Omental fat pad (tissue), 4 donors: Measurements from ENCODE around the gene PCBP3. TPM values are rescaled to one million over a fixed set of nuclear protein-coding genes. Genes with fewer than 3 reads are reported as not detected.
"Not testable (repeated sequence)": the region's sequence is repeated elsewhere in the genome, so short reads cannot be mapped to it uniquely, and the experiment has no call there.

ENCODE experiments used
- ATAC-seq: fragments of 150-250 bp; one replicate; pipeline ENCODE4 v1.9.1; 2016; ENCODE audit warnings: mild to moderate bottlenecking, moderate library complexity; ENCODE audit not compliant: low FRiP score
- DNase-seq: peaks from one replicate; pipeline ENCODE4 v3.0.0-alpha.2; 2019; ENCODE audit warnings: low spot score
- total RNA-seq, 4 donors: library from RNA; depleted of rRNA; stranded (reverse); fragments of >200 nt; gene quantifications; one replicate each; pipeline ENCODE4 v1.1.0, GENCODE V29; 2016
- TF ChIP-seq, protein P1 (sequence below), 3 donors: fragments of 450-650 bp; IDR thresholded peaks; one replicate each; pipeline ENCODE4 v1.5.1; 2016 to 2017; ENCODE audit warnings: antibody characterized with exemption in 3 of 3, mild to moderate bottlenecking in 3 of 3, moderate library complexity in 2 of 3

The PCBP3 gene
- total RNA-seq, 4 donors from 2014 or later, result 1.1 to 26.8 (median 14.8) TPM

DNA sequence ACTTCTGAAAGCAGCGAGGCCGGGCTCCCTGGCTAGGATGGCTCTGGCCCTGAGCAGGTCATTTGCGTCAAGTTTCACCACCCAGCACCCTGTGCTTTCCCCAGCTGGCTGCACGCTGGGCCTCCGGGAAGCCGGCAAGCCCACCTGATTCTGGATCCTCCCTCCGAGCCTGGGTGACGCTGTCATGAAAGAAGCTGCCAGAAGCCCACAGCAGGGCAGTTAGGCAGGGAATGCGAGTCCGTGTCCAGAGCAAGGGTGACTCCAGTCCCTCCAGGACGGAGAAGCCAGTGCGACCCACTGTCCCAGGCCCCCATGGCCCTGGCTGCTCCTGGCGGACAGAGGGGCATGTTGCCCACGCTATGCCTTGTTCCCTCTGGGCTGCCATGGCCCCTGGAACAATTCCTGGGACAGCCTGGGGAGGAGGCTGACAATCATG, 44.4 kb upstream of the PCBP3 start:
- DNase-seq (no peak), ATAC-seq (no peak)
- TF ChIP-seq, protein P1, sequence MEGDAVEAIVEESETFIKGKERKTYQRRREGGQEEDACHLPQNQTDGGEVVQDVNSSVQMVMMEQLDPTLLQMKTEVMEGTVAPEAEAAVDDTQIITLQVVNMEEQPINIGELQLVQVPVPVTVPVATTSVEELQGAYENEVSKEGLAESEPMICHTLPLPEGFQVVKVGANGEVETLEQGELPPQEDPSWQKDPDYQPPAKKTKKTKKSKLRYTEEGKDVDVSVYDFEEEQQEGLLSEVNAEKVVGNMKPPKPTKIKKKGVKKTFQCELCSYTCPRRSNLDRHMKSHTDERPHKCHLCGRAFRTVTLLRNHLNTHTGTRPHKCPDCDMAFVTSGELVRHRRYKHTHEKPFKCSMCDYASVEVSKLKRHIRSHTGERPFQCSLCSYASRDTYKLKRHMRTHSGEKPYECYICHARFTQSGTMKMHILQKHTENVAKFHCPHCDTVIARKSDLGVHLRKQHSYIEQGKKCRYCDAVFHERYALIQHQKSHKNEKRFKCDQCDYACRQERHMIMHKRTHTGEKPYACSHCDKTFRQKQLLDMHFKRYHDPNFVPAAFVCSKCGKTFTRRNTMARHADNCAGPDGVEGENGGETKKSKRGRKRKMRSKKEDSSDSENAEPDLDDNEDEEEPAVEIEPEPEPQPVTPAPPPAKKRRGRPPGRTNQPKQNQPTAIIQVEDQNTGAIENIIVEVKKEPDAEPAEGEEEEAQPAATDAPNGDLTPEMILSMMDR (IDR thresholded peaks at IDR 0.05), result no peak

DNA sequence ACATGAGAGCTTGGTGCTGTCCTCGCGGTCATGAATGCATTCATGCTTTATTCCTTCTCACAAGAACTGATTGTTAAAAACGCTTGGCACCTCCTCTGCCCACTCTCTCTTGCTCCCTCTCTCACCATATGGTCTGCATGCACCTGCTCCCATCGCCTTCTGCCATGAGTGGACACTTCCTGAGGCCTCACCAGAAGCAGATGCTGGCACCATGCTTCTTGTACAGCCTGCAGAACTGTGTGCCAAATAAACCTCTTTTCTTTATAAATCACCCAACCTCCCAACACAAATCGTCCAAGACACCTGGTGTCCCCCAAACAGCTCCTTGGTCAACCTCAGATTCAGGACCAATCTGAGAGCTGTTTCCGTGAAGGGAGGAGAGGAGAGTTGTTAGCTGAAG, 43.3 kb upstream of the PCBP3 start:
- no peak for DNase-seq
- ATAC-seq, result no peak
- TF ChIP-seq, protein P1 (IDR thresholded peaks at IDR 0.05), result no peak

DNA sequence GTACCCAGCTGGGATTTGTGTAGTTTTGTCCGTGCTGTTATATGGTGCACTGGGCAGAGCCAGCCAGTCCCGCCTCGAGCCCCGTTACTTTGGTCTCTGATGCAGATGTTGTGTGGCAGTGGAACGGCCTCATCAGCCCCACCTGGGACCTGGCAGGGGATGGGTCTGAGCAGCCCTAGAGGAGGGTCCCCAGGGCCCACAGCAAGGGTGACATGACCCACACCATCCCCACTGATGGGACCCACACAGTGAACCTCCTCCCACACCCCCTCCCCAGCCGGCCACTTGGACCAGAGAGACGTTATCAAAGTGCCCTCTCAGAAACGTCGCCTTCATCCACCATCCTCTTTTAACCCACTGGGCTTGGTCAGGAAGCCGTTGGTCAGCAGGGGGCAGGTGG, 42.0 kb upstream of the PCBP3 start:
- DNase-seq (no peak), ATAC-seq (no peak)
- TF ChIP-seq, protein P1 (IDR thresholded peaks at IDR 0.05), result no peak

DNA sequence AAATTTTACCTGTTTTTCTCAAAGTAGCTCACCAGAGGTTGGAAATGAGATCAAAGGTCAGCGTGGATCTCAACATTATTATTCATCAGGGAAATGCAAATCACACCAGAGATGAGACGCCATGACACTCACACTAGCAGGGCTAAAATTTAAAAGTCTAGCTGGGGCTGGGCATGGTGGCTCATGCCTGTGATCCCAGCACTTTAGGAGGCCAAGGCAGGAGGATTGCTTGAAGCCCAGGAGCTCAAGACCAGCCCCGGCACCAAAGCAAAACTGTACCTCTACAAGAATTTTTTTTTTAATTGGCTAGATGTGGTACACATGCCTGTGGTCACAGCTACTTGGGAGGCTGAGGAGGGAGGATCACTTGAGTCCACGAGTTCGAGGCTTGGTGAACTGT, 41.4 kb upstream of the PCBP3 start:
- TF ChIP-seq, protein P1 (IDR thresholded peaks at IDR 0.05), result no peak
- ATAC-seq (no peak), DNase-seq (no peak)

DNA sequence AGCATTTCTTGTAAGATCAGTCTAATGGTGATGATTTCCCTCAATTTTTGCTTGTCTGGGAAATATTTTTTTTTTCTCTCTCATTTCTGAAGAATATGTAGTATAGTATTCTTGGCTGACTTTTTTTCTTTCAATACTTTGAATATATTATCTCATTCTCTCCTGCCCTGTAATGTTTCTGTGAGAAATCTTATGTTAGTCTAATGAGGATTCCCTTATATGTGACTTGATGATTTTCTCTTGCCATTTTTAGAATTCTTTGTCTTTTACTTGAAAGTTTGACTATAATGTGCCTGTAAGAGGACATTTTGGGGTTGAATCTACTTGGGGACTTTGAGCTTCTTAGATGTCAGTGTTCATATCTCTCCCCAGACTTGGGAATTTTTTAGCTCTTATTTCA, 40.0 kb upstream of the PCBP3 start:
- ATAC-seq, result no peak
- DNase-seq, result no peak
- TF ChIP-seq, protein P1 (IDR thresholded peaks at IDR 0.05), result no peak

DNA sequence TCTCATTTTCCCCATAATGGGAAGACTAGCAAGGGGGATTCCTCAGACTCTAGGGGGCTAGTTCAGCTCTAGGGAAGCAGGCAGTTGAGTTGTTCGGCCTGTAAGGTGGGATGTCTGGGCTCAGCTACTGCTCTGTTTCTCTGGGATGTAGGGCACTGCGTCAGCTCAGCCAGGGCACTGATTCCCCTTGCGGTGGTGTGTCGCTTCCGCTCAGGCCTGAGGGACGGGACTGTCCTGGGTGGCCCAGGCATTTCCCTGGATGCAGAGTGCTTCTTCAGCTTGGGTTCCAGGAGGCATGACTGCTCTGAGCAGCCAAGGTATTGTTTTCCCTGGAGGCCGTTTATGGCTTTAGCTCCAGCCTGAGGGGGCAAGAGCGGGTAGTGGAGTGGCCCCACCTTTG, 38.8 kb upstream of the PCBP3 start:
- not testable (repeated sequence) for ATAC-seq, DNase-seq

DNA sequence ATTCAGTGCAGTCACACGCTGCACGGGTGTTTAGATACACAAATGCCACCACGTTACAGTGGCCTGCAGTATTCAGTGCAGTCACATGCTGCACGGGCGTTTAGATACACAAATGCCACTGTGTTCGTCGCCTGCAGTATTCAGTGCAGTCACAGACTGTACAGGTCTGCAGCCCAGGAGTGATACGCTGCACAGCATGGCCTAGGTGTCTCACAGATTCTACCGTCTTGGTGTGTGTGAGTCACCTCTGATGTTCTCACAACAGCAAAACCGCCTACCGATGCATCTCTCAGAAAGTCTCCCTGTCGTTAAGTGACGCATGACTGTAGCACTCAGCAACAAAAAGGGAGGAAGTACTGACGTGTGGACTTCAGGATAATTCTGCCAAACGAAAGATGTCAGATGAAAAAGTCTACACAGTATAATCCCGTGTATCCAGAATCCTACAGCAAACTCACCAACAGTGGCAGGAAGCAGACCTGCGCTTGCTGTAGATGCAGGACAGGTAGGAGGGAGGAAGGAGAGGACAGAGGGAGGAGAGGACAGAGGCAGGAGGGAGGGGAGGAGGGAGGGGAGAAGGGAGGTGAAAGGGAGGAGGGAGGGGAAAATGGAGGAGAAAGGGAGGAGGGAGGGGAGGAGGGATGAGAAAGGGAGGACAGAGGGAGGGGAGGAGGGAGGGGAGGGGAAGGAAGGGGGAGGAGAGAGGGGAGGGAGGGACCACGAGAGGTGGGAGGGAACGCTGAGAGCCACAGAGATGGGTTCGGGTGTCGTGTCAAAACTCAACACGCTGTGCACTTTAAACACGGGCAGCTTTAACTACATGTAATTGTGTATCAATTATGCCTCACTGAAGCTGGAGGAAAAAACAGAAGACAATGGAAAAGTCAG, 36.3 kb upstream of the PCBP3 start:
- no peak for DNase-seq
- TF ChIP-seq, protein P1 (IDR thresholded peaks at IDR 0.05), result no peak
- ATAC-seq, result no peak
